MCF 10A (cell line): ENCODE data around the gene SCAF11. TPM values are rescaled to one million over a fixed set of nuclear protein-coding genes. Genes with fewer than 3 reads are reported as not detected.
A peak's percentile ranks its signal among the peaks of the same experiment; 100 is the strongest.

Experiments
- BruUV-seq: library from RNA; stranded (reverse); fragments of 400-500 nt; replicated peaks from 2 replicates; lab custom pipeline; 2021; lab: Mats Ljungman, UMichigan
- CTCF ChIA-PET: fragments of 300-600 bp; sonication (Branson Sonifier 250); formaldehyde crosslinking; extraction: SDS; loops from one replicate; lab custom pipeline; 2021; ENCODE audit warnings: antibody characterized with exemption, inconsistent platforms; lab: Yijun Ruan, JAX
- POLR2A ChIA-PET: fragments of 300-600, 350-650 bp; sonication (Branson Sonifier 250); formaldehyde crosslinking; extraction: SDS; loops from one replicate; lab custom pipeline; 2020; ENCODE audit warnings: antibody characterized with exemption, inconsistent platforms; lab: Yijun Ruan, JAX
- DNase-seq: peaks from one replicate; pipeline ENCODE4 v3.0.0-alpha.2; 2018; ENCODE audit not compliant: unreplicated experiment
- H3K27ac Mint-ChIP-seq: one replicate; pipeline ENCODE4 v1.8.0; 2022; ENCODE audit warnings: mild to moderate bottlenecking, low read depth, mixed read lengths; ENCODE audit not compliant: unreplicated experiment
- H3K27me3 Mint-ChIP-seq: one replicate; pipeline ENCODE4 v1.8.0; 2022; ENCODE audit warnings: mixed read lengths; ENCODE audit not compliant: insufficient read depth, unreplicated experiment
- H3K36me3 Mint-ChIP-seq: one replicate; pipeline ENCODE4 v1.8.0; 2022; ENCODE audit warnings: mild to moderate bottlenecking, moderate library complexity, mixed read lengths; ENCODE audit not compliant: insufficient read depth, unreplicated experiment
- H3K4me1 Mint-ChIP-seq: one replicate; pipeline ENCODE4 v1.8.0; 2022; ENCODE audit warnings: mixed read lengths; ENCODE audit not compliant: insufficient read depth, unreplicated experiment
- H3K4me3 Mint-ChIP-seq: one replicate; pipeline ENCODE4 v1.8.0; 2022; ENCODE audit warnings: mild to moderate bottlenecking, moderate library complexity, mixed read lengths; ENCODE audit not compliant: unreplicated experiment
- H3K9me3 Mint-ChIP-seq: one replicate; pipeline ENCODE4 v1.8.0; 2022; ENCODE audit warnings: mixed read lengths; ENCODE audit not compliant: unreplicated experiment
- CTCF ChIP-seq: fragments of 200-600 bp; IDR thresholded peaks from one replicate; pipeline ENCODE4 v1.8.0; 2022; ENCODE audit warnings: antibody characterized with exemption, mild to moderate bottlenecking; ENCODE audit not compliant: unreplicated experiment
- intact Hi-C: fragments of 100-400 bp; cut with micrococcal nuclease; formaldehyde crosslinking; loops from 2 replicates; pipeline ENCODE4 v1.14.1; 2022
- total RNA-seq: library from RNA; stranded (reverse); gene quantifications from 2 replicates; pipeline ENCODE4 v1.2.3, GENCODE V29; 2022

SCAF11 gene
- total RNA-seq, 1 experiment from 2014 or later = 107 TPM

- no peak overlapping the region for H3K4me3 Mint-ChIP-seq
- H3K27ac Mint-ChIP-seq = no peak overlapping the region
- POLR2A ChIA-PET = interaction anchor here (0.7 to 1.2 kb wide), 2 partner anchors 10 to 696 kb away, joined by 3 read pairs; no protein-coding TSS in a partner anchor
- no peaks in the 10 kb centered on the region for H3K9me3 Mint-ChIP-seq
- peaks cover 60% of the 10 kb centered on the region for H3K36me3 Mint-ChIP-seq
- DNase-seq = no peak
- intact Hi-C loops = no loop called here
- no peaks in the 10 kb centered on the region for H3K27me3 Mint-ChIP-seq
- CTCF ChIA-PET = interaction anchor here (1.3 kb wide), 1 partner anchor 186 kb away, joined by 3 read pairs; no protein-coding TSS in a partner anchor
- no TSS peak for BruUV-seq
- H3K4me1 Mint-ChIP-seq = no peaks in the 10 kb centered on the region
- TF ChIP-seq CTCF = no peak
Measured at GRCh38 chr12:45948546-45948945, 41.8 kb downstream of the SCAF11 start.

GRCh38 chr12:45946435-45946834, 43.9 kb downstream of the SCAF11 start:
- Mint-ChIP-seq H3K27me3 (no peaks in the 10 kb centered on the region), H3K9me3 (peaks cover 6% of the 10 kb centered on the region), H3K27ac (no peak overlapping the region), H3K4me3 (no peak overlapping the region), H3K36me3 (peaks cover 64% of the 10 kb centered on the region), H3K4me1 (no peaks in the 10 kb centered on the region)
- no peak for TF ChIP-seq CTCF
- intact Hi-C loops = no loop called here
- no TSS peak for BruUV-seq
- no peak for DNase-seq
- ChIA-PET POLR2A (interaction anchor here (1.2 kb wide), 1 partner anchor 14 kb away, joined by 4 read pairs; no protein-coding TSS in a partner anchor), CTCF (interaction anchor here (0.6 to 0.7 kb wide), 2 partner anchors 59 to 1828 kb away, joined by 3 read pairs; no protein-coding TSS in a partner anchor)

GRCh38 chr12:45944771-45945170, 45.6 kb downstream of the SCAF11 start:
- peaks cover 6% of the 10 kb centered on the region for H3K9me3 Mint-ChIP-seq
- no peak for DNase-seq
- BruUV-seq = no TSS peak
- H3K27ac Mint-ChIP-seq = no peak overlapping the region
- H3K4me3 Mint-ChIP-seq = no peak overlapping the region
- no peaks in the 10 kb centered on the region for H3K27me3 Mint-ChIP-seq
- peaks cover 74% of the 10 kb centered on the region for H3K36me3 Mint-ChIP-seq
- intact Hi-C loops = no loop called here
- no peaks in the 10 kb centered on the region for H3K4me1 Mint-ChIP-seq
- ChIA-PET CTCF (no interaction called here), POLR2A (no interaction called here)
- TF ChIP-seq CTCF = no peak

GRCh38 chr12:45939759-45940158, 50.6 kb downstream of the SCAF11 start:
- no peaks in the 10 kb centered on the region for H3K27me3 Mint-ChIP-seq
- DNase-seq = peak; percentile 23
- H3K9me3 Mint-ChIP-seq = peaks cover 6% of the 10 kb centered on the region
- ChIA-PET POLR2A (interaction anchor here (0.7 to 0.8 kb wide), 2 partner anchors 10 to 15 kb away, joined by 3 read pairs; no protein-coding TSS in a partner anchor), CTCF (interaction anchor here (0.6 kb wide), 1 partner anchor 357 kb away, joined by 3 read pairs; no protein-coding TSS in a partner anchor)
- BruUV-seq = no TSS peak
- TF ChIP-seq CTCF = no peak
- no peak overlapping the region for H3K4me3 Mint-ChIP-seq
- H3K4me1 Mint-ChIP-seq = no peaks in the 10 kb centered on the region
- no peak overlapping the region for H3K27ac Mint-ChIP-seq
- peaks cover 47% of the 10 kb centered on the region for H3K36me3 Mint-ChIP-seq
- intact Hi-C loops = no loop called here
